Activated CD4-positive, alpha-beta T cell treated with anti-CD3 and anti-CD28 coated beads, Interleukin-2, Interleukin-6, amounts not matched to agents 100 ng/mL and 50 ng/mL, durations not matched to agents 16 hours and 8 hours (primary cell): ENCODE results near the gene AMIGO2.
"Not testable (repeated sequence)": the region's sequence is repeated elsewhere in the genome, so short reads cannot be mapped to it uniquely, and the experiment has no call there.

Source experiments
- DNase-seq: peaks from one replicate; pipeline ENCODE4 v3.0.0-alpha.2; 2020

The AMIGO2 gene

GRCh38 chr12:47071241-47071852 is 8.4 kb downstream of the AMIGO2 start:
- DNase-seq: peak; percentile 41

- no peak for DNase-seq
Observed at GRCh38 chr12:47070310-47070709, 9.4 kb downstream of the AMIGO2 start.

- DNase-seq: no peak
Observed at GRCh38 chr12:47068539-47068938, 11.2 kb downstream of the AMIGO2 start.

- DNase-seq: no peak
Observed at GRCh38 chr12:47067771-47068431, 11.9 kb downstream of the AMIGO2 start.

GRCh38 chr12:47067176-47067575 is 12.6 kb downstream of the AMIGO2 start:
- DNase-seq: no peak

- DNase-seq: peak; percentile 35
Observed at GRCh38 chr12:47066278-47067025, 13.3 kb downstream of the AMIGO2 start.

- DNase-seq: no peak
Observed at GRCh38 chr12:47065546-47065945, 14.2 kb downstream of the AMIGO2 start.

- DNase-seq: not testable (repeated sequence)
Observed at GRCh38 chr12:47058640-47059039, 21.1 kb downstream of the AMIGO2 start.

GRCh38 chr12:47056944-47057343 is 22.8 kb downstream of the AMIGO2 start:
- DNase-seq: not testable (repeated sequence)

GRCh38 chr12:47055856-47056255 is 23.9 kb downstream of the AMIGO2 start:
- not testable (repeated sequence) for DNase-seq

- DNase-seq: no peak
Observed at GRCh38 chr12:47054659-47055058, 25.1 kb downstream of the AMIGO2 start.

GRCh38 chr12:47053961-47054360 is 25.8 kb downstream of the AMIGO2 start:
- DNase-seq: no peak

- no peak for DNase-seq
Observed at GRCh38 chr12:47052274-47052673, 27.5 kb downstream of the AMIGO2 start.

- DNase-seq: not testable (repeated sequence)
Observed at GRCh38 chr12:47051291-47051690, 28.5 kb downstream of the AMIGO2 start.

- DNase-seq: no peak
Observed at GRCh38 chr12:47048541-47048940, 31.2 kb downstream of the AMIGO2 start.

GRCh38 chr12:47041327-47041726 is 38.4 kb downstream of the AMIGO2 start:
- DNase-seq: no peak

GRCh38 chr12:47039756-47040155 is 40.0 kb downstream of the AMIGO2 start:
- no peak for DNase-seq

GRCh38 chr12:47039079-47039478 is 40.7 kb downstream of the AMIGO2 start:
- DNase-seq: no peak

GRCh38 chr12:47038270-47038748 is 41.5 kb downstream of the AMIGO2 start:
- DNase-seq: no peak

GRCh38 chr12:47035484-47035883 is 44.3 kb downstream of the AMIGO2 start:
- DNase-seq: no peak

GRCh38 chr12:47034661-47035060 is 45.1 kb downstream of the AMIGO2 start:
- DNase-seq: no peak

- no peak for DNase-seq
Observed at GRCh38 chr12:47033789-47034555, 45.8 kb downstream of the AMIGO2 start.

- DNase-seq: no peak
Observed at GRCh38 chr12:47033081-47033480, 46.7 kb downstream of the AMIGO2 start.
